ENCODE measurements around the gene IGSF9.

IGSF9 gene

GRCh38 chr1:159939678-159940002 is 5.8 kb downstream of the IGSF9 start:
- Mint-ChIP-seq H3K36me3 (ENCODE audit: low read depth) (peaks cover 20% of the 10 kb centered on the region), H3K27me3 (ENCODE audit: low read depth) (peaks cover 14% of the 10 kb centered on the region), H3K27ac (peak overlapping the region in 1 of 3 experiments; percentile 21), H3K4me1 (peaks cover 34% of the 10 kb centered on the region), H3K9me3 (no peaks in the 10 kb centered on the region), H3K4me3 (no peak overlapping the region)
- TF ChIP-seq, protein P1, sequence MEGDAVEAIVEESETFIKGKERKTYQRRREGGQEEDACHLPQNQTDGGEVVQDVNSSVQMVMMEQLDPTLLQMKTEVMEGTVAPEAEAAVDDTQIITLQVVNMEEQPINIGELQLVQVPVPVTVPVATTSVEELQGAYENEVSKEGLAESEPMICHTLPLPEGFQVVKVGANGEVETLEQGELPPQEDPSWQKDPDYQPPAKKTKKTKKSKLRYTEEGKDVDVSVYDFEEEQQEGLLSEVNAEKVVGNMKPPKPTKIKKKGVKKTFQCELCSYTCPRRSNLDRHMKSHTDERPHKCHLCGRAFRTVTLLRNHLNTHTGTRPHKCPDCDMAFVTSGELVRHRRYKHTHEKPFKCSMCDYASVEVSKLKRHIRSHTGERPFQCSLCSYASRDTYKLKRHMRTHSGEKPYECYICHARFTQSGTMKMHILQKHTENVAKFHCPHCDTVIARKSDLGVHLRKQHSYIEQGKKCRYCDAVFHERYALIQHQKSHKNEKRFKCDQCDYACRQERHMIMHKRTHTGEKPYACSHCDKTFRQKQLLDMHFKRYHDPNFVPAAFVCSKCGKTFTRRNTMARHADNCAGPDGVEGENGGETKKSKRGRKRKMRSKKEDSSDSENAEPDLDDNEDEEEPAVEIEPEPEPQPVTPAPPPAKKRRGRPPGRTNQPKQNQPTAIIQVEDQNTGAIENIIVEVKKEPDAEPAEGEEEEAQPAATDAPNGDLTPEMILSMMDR (IDR thresholded peaks at IDR 0.05; ENCODE audit: unreplicated experiment in 3 of 3) = no peak

DNA sequence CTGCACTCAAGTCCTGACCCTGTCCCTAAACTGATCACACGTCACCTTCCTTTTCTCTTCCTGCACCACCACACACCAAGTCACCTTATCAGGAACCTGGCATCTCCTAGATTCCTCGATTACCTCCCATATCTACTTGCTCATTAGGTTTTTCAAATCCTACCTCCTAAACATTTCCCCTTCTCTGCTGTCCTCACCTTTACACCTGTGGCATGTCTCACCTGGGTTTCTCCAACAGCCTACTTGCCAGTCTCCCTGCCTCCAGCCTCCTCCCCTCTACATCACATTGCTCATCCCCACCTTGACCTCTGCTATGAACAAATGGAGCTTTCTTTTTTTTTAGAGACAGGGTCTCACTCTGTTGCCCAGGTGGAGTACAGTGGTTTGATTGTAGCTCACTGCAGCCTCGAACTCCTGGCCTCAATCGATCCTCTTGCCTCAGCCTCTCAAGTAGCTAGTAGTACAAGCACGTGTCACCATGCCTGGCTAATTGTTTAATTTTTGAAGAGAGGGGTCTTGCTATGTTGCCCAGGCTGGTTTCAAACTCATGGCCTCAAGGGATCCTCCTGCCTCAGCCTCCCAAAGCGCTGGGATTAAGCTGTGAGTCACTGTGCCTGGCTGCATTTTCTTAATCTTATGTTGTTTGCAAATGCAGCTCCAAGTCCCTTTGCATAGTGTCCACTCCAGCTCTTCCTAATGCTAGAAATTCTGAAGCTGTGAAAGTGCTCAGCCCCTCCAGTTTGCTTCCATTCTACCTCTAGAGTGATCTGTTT is 6.3 kb downstream of the IGSF9 start:
- H3K27me3 Mint-ChIP-seq (ENCODE audit: low read depth) = peaks cover 14% of the 10 kb centered on the region
- TF ChIP-seq, protein P1 (IDR thresholded peaks at IDR 0.05; ENCODE audit: unreplicated experiment in 3 of 3) = no peak
- no peaks in the 10 kb centered on the region for H3K9me3 Mint-ChIP-seq
- peaks cover 32% of the 10 kb centered on the region for H3K4me1 Mint-ChIP-seq
- H3K27ac Mint-ChIP-seq = peak overlapping the region in 2 of 3 experiments; percentile 20 to 21
- peaks cover 20% of the 10 kb centered on the region for H3K36me3 Mint-ChIP-seq (ENCODE audit: low read depth)
- no peak overlapping the region for H3K4me3 Mint-ChIP-seq

- peaks cover 32% of the 10 kb centered on the region for H3K4me1 Mint-ChIP-seq
Measured at GRCh38 chr1:159938211-159938852, 7.1 kb downstream of the IGSF9 start.

GRCh38 chr1:159937054-159937750 is 8.2 kb downstream of the IGSF9 start:
- TF ChIP-seq, protein P1 (IDR thresholded peaks at IDR 0.05; ENCODE audit: unreplicated experiment in 3 of 3) = no peak
- H3K27me3 Mint-ChIP-seq (ENCODE audit: low read depth) = peaks cover 7% of the 10 kb centered on the region
- peaks cover 32% of the 10 kb centered on the region for H3K36me3 Mint-ChIP-seq (ENCODE audit: low read depth)
- no peak overlapping the region for H3K27ac Mint-ChIP-seq
- H3K4me1 Mint-ChIP-seq = peaks cover 33% of the 10 kb centered on the region
- no peak overlapping the region for H3K4me3 Mint-ChIP-seq
- H3K9me3 Mint-ChIP-seq = no peaks in the 10 kb centered on the region

More at GRCh38 chr1:159938211-159938852, 7.1 kb downstream of the IGSF9 start:
- no peak overlapping the region for H3K27ac Mint-ChIP-seq
- H3K4me3 Mint-ChIP-seq = no peak overlapping the region
- peaks cover 25% of the 10 kb centered on the region for H3K36me3 Mint-ChIP-seq (ENCODE audit: low read depth)
- peaks cover 14% of the 10 kb centered on the region for H3K27me3 Mint-ChIP-seq (ENCODE audit: low read depth)
- TF ChIP-seq, protein P1 (IDR thresholded peaks at IDR 0.05; ENCODE audit: unreplicated experiment in 3 of 3) = no peak
- H3K9me3 Mint-ChIP-seq = no peaks in the 10 kb centered on the region

- peaks cover 35% of the 10 kb centered on the region for H3K36me3 Mint-ChIP-seq (ENCODE audit: low read depth)
- no peak overlapping the region for H3K27ac Mint-ChIP-seq
- H3K4me3 Mint-ChIP-seq = no peak overlapping the region
- no peaks in the 10 kb centered on the region for H3K9me3 Mint-ChIP-seq
- peaks cover 33% of the 10 kb centered on the region for H3K4me1 Mint-ChIP-seq
- peaks cover 7% of the 10 kb centered on the region for H3K27me3 Mint-ChIP-seq (ENCODE audit: low read depth)
- TF ChIP-seq, protein P1 (IDR thresholded peaks at IDR 0.05; ENCODE audit: unreplicated experiment in 3 of 3) = peak; percentile 94 to 98 (median 94)
Measured at GRCh38 chr1:159936273-159936904, 9.0 kb downstream of the IGSF9 start.

All from nephron (organoid).